HG02642 (cell line): ENCODE measurements around the gene CENPVL3.
"Not testable (repeated sequence)": the region's sequence is repeated elsewhere in the genome, so short reads cannot be mapped to it uniquely, and the experiment has no call there.

ENCODE experiments used
- ATAC-seq: cut with Tn5 transposase; IDR thresholded peaks from one replicate; pipeline ENCODE4 v1.9.1; 2021; ENCODE audit warnings: mild to moderate bottlenecking; ENCODE audit not compliant: unreplicated experiment, poor library complexity

Gene CENPVL3

GRCh38 chrX:51618241-51619155 is at the start of gene CENPVL3:
Gene CENPVL3 (minus strand): TSS chrX:51618912. CDS start chrX:51618873, 39 bp downstream.
- ATAC-seq: not testable (repeated sequence)

- no peak for ATAC-seq
Measured at GRCh38 chrX:51665981-51666380, 47.3 kb upstream of the CENPVL3 start.

GRCh38 chrX:51643377-51643776 is 24.7 kb upstream of the CENPVL3 start:
- no peak for ATAC-seq

GRCh38 chrX:51641421-51642021 is 22.8 kb upstream of the CENPVL3 start:
- no peak for ATAC-seq

- ATAC-seq: not testable (repeated sequence)
Measured at GRCh38 chrX:51636511-51636910, 17.8 kb upstream of the CENPVL3 start.

- ATAC-seq: no peak
Measured at GRCh38 chrX:51614353-51615012, 4.2 kb downstream of the CENPVL3 start.

- no peak for ATAC-seq
Measured at GRCh38 chrX:51608766-51609165, 9.9 kb downstream of the CENPVL3 start.

GRCh38 chrX:51608126-51608525 is 10.6 kb downstream of the CENPVL3 start:
- ATAC-seq: no peak

- no peak for ATAC-seq
Measured at GRCh38 chrX:51606446-51606845, 12.3 kb downstream of the CENPVL3 start.

GRCh38 chrX:51598899-51599298 is 19.8 kb downstream of the CENPVL3 start:
- no peak for ATAC-seq

GRCh38 chrX:51571874-51572273 is 46.8 kb downstream of the CENPVL3 start:
- no peak for ATAC-seq

GRCh38 chrX:51569561-51569960 is 49.2 kb downstream of the CENPVL3 start:
- ATAC-seq: no peak

- no peak for ATAC-seq
Measured at GRCh38 chrX:51568586-51568985, 50.1 kb downstream of the CENPVL3 start.
